Measurements from ENCODE around the gene TET3.

DNA sequence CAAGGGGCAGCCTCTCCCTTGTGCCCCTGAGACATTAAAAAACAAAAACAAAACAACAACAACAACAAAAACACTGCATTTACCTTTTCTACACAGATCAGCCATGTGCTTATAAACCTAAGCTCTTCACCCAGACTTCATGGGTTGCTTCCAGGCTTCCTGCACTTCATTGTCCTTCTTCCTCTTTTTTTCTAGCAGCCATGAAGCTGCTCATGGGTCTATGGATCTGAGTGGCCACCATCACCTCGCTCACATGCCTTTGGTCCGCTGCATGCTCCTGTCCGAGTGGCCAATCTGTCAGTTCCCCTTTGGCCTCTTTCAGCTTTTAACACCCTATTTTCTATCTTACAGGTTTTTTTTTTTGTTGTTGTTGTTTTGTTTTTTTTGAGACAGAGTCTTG is 9.0 kb upstream of the TET3 start:
- no peak for TF ChIP-seq NFIX (CRISPR knock-in tag; IDR thresholded peaks at IDR 0.05; ENCODE audit: low read depth)
- TF ChIP-seq CREB1 (IDR thresholded peaks at IDR 0.05), result no peak
- TF ChIP-seq CREB1 (CRISPR knock-in tag; IDR thresholded peaks at IDR 0.05), result no peak
- TF ChIP-seq SMC3 (conservative IDR thresholded peaks at IDR 0.05; ENCODE audit: insufficient read depth, low read depth, low read length), result no peak
- TF ChIP-seq, protein P1, sequence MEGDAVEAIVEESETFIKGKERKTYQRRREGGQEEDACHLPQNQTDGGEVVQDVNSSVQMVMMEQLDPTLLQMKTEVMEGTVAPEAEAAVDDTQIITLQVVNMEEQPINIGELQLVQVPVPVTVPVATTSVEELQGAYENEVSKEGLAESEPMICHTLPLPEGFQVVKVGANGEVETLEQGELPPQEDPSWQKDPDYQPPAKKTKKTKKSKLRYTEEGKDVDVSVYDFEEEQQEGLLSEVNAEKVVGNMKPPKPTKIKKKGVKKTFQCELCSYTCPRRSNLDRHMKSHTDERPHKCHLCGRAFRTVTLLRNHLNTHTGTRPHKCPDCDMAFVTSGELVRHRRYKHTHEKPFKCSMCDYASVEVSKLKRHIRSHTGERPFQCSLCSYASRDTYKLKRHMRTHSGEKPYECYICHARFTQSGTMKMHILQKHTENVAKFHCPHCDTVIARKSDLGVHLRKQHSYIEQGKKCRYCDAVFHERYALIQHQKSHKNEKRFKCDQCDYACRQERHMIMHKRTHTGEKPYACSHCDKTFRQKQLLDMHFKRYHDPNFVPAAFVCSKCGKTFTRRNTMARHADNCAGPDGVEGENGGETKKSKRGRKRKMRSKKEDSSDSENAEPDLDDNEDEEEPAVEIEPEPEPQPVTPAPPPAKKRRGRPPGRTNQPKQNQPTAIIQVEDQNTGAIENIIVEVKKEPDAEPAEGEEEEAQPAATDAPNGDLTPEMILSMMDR (IDR thresholded peaks at IDR 0.05 in 2 of 3, conservative IDR thresholded peaks at IDR 0.05 in 1 of 3; ENCODE audit: insufficient read depth in 2 of 3, low read depth in 1 of 3, low read length in 3 of 3), result no peak
- no peak for TF ChIP-seq ATF1 (CRISPR knock-in tag; IDR thresholded peaks at IDR 0.05)
- no peak for TF ChIP-seq ATF1 (tag; IDR thresholded peaks at IDR 0.05)

Measured in K562 (cell line).